ENCODE measurements around the gene GRIA3. TPM values are rescaled to one million over a fixed set of nuclear protein-coding genes. Genes with fewer than 3 reads are reported as not detected.

GRIA3 gene
- 1 to 10 TPM; 1.9 to 4.4 (median 2.9) TPM for polyA plus RNA-seq (ENCODE audit: insufficient read length in 3 of 3)

DNA sequence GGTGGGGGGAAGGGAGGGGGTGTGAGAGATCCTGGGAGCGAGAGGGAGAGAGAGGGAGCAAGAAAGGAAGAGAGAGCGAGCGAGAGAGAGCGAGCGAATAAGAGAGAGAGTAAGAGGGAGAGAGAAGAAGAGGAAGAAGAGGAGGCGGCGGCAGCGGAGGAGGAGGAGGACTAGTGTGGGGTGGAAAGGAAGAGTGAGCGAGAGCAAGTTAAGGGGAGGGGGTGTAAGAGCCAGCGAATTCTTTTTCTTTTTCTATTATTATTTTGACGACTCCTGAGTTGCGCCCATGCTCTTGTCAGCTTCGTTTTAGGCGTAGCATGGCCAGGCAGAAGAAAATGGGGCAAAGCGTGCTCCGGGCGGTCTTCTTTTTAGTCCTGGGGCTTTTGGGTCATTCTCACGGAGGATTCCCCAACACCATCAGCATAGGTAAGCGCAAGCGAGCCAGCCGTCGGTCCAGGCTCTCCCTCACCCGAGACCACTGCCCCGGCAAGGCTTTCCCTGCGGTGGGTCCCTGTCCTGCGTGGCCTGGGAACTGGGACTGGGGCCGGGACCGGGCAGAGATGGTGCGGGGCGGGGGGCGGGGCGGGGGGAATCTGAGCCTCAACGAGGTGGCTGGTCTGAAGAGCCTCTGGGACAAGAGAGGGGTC, at the start of gene GRIA3:
Gene GRIA3, plus strand, starts transcription at position 60 of the 647 bp plus-strand sequence. Its CDS starts 258 bp downstream, at position 318.
- DNase-seq (ENCODE audit: low read depth in 3 of 3, low spot score in 2 of 3): no peak

DNA sequence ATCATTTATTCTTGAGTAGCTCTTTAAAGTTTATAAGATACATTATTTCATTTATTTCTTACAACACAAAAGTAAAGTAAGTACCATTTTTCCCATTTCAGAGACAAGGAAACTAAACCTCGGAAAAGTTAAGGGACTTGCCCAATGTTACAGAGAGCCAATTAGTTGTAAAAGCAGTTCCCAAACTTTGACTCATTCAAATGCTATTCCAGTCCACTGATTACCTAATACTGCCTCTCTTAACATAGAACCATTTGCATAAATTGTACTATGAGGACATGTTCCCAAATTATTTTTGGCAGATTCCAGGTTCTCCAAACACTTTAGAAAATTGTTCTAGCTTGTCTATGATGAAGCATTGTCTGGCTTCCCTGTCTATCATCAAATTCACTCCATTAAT, 45.6 kb upstream of the GRIA3 start:
- DNase-seq (ENCODE audit: low read depth in 3 of 3, low spot score in 2 of 3): no peak

DNA sequence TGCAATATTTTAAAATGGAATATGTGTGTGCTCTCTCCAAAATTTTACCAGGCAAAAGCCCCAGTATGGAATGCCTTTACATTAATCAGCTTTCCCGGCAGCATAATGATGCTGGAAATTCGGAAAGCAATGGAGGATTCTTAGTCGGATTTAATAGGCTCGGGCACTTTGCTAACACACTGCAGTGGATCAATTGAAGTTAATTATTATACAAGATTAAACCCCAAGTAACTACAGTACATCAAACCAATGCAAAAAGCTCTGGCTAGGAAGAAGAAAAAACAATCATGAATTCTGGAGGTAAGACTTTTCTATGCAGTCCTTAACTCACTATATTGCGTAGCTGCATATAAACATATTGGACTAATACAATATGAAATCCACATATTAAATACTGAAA, 43.6 kb upstream of the GRIA3 start:
- no peak for DNase-seq (ENCODE audit: low read depth in 3 of 3, low spot score in 2 of 3)

DNA sequence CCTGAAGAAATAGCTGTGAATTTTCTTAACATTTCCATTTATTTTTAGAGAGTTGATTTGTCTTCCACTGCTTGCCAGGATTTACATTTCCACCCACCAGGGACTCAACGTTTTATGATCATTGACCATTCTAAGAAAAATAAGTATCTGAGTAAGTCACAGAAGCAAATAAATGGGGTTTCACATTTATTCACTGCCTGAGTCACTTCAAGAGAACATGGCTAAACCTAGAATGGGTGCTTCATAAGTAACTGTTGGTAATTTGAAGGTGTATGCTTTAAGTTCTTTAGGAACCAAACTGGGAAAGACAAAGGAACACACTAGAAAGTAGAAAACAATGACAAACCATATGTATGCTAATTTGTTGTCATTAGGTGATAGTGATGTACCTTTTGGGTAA, 43.2 kb upstream of the GRIA3 start:
- no peak for DNase-seq (ENCODE audit: low read depth in 3 of 3, low spot score in 2 of 3)

DNA sequence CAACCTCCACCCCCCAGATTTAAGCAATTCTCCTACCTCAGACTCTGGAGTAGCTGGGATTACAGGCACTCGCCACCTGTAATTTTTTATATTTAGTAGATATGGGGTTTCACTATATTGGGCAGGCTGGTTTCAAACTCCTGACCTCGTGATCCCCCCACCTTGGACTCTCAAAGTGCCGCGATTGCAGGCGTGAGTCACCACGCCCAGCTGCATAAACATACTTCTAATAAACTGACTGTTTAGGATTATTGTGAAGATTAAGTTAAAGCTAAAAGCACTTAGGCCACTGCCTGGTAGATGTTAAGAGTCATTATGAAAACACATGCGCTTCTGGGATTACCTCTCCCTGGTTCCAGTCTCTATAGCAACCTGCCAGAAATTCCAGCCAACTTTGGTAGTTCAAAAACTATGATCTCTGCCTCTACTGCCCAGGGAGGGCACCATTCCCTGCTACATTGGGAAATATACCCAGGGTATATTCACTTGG, 30.2 kb upstream of the GRIA3 start:
- DNase-seq (ENCODE audit: low read depth in 3 of 3, low spot score in 2 of 3): no peak

DNA sequence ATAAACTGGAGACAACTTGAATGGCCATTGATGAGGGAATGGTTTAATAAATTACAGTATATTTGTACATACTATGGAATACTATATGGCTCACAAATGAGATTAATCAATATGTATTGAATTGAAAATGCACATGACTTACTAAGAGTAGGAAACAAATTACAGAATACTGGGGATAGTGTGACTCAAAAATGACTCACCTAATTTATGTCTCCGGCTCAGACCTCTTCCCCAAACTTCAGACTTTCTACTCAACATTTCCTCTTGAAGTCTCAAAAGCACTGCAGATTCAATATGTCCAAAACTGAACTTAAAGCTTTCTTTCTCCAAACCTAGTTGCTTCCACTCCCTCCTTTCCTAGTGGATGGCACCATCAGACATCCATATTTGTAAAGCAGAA, 28.8 kb upstream of the GRIA3 start:
- DNase-seq (ENCODE audit: low read depth in 3 of 3, low spot score in 2 of 3): no peak

DNA sequence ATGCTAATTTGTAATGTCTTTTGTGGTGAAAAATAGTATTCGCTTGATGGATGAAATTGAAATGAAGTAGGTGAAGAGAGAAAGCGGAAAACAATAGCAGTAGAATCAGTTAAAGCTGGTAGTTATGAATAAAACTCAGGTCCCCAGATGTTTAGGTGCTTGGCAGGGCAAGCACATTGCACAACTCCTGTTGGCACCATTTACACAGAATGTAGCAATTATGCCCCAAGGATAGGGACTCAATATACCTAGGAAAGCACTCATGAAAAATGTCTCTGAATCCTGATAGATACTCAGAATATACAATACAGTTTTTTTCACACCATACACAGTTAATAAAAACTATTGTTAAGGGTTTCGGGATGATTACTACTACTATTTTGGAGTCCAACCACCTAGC, 26.5 kb upstream of the GRIA3 start:
- DNase-seq (ENCODE audit: low read depth in 3 of 3, low spot score in 2 of 3): no peak

DNA sequence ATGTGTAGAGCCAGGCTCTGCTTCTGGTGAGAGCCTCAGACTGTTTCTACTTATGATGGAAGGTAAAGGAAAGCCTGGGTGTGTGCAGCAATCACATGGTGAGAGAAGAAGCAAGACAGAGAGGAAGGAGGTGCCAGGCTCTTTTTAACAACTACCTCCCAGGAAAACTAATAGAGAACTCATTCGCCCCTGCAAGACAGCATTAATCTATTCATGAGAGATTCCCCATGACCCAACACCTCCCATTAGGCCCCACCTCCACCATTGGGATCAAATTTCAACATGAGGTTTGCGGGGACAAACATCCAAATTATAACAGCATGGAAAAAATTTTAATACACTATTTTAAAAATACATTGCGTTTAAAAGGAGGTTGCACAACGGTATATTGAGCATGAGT, 24.7 kb upstream of the GRIA3 start:
- no peak for DNase-seq (ENCODE audit: low read depth in 3 of 3, low spot score in 2 of 3)

DNA sequence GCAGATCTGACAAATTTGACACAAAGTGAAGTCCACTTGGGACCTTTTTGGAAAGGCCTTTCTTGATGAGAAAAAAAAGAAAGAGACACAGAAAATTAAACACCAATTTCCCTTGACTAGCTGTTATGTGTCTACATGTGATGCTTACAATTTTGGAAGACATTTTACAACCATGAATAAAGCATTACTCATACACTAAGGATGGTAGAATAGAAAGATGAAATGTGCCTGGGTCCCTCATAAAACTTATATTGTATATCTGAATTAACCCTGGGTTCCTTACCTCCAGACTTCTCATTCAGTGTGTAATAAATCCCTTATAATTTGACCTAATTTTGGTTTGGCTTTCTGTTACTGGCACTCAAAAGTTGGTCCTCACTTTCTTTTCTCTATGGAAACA, 16.5 kb upstream of the GRIA3 start:
- DNase-seq (ENCODE audit: low read depth in 3 of 3, low spot score in 2 of 3): no peak

DNA sequence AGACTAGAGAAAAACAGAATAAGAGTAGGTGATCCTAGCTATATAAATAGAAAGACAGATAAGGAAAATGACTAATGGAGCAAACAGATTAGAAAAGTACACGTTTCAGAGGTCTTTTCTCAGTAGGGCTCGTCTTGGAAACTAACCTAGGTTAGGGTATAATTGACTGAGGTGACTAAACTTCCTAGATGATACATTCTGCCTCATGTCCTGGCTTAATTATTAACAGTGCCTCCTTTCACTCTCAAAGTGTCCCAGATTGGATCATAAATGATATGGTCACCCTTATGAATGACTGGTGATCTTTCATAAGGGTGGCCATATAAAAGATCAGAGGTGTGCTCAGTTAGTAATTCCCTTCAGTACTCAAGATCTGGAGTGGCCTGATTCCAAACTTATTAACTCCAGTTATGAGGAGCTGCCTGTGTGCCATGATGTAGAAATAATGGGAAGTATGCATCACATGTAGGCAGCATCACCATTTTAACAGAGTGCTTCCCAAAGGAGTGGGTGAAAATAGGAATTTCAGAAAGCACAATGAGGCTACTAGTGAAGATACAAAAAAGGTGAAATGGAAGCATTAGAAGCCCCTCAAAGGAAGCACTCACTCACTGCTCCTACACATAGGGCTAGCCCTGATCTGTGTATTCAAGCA, 14.7 kb upstream of the GRIA3 start:
- no peak for DNase-seq (ENCODE audit: low read depth in 3 of 3, low spot score in 2 of 3)

DNA sequence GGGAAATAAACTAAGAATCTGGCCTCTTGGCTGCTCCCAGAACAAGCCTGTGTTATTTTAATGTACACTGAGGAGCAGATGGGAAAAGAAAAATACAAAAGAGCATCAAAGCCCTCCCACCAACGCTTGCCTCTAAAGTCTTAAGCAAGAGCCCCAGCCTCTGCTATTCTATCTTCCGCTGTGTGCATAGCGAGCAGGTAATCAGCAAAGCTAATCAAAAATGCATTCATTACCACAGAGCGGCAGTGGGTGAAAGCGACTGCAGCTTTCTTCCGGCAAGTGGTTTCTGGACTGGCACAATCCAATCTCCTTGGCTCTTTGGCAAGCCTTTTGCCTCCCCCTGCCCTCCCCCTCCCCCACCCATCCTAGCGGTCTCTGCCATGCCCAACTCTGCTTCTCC, 13.5 kb upstream of the GRIA3 start:
- no peak for DNase-seq (ENCODE audit: low read depth in 3 of 3, low spot score in 2 of 3)

DNA sequence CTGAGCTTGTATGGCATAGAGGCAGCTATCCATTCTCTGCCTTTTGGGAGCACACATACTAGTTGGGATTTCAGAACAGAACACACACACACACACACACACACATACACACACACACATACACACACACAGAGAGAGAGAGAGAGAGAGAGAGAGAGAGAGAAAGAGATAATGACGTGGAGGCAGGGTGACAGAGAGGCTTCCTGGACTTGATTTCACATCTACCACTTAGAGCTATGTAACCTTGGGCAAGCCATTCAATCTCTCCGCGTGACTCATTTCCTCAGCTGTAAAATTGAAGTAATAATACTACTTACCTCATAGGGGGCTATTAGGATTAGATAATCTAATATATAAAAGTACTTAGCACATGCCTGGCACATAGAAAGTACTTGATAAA, 12.3 kb upstream of the GRIA3 start:
- DNase-seq (ENCODE audit: low read depth in 3 of 3, low spot score in 2 of 3): no peak

DNA sequence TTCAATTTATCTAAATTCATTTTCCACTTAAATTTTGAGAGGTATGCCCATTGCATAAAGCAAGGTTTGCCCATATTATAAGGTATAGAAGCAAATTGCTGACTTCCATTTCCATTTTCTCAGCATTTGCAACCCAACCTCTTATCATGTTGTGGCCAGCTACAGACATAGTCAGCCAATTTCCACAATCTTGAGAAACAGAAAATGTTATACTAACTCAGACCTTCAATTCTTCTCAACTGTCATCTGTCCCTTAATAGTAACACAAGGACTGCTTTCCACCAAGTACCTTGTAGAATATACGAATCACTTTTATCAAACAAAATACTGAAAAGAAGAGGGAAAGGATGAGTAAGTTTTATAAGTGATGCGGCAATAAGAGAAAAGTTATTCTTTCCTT, 11.2 kb upstream of the GRIA3 start:
- no peak for DNase-seq (ENCODE audit: low read depth in 3 of 3, low spot score in 2 of 3)

DNA sequence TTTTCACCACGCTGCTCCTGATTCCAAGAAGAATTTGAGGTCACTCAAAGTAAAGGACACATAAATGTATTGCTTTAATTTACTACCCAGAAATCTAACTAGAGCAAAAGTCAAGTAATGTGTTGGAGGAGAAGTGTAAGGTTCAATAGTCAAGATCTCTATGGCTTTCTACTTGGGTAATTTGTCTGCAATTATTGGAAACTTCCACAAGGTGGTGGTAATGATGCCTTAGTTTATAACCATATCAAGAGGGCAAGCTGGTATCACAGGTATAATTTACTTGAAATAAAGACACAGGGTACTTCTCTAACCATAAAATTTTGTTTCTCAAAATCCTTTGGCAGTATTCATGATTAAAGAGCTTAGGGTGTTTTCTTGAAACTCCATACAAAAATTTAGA, 10.2 kb upstream of the GRIA3 start:
- no peak for DNase-seq (ENCODE audit: low read depth in 3 of 3, low spot score in 2 of 3)

DNA sequence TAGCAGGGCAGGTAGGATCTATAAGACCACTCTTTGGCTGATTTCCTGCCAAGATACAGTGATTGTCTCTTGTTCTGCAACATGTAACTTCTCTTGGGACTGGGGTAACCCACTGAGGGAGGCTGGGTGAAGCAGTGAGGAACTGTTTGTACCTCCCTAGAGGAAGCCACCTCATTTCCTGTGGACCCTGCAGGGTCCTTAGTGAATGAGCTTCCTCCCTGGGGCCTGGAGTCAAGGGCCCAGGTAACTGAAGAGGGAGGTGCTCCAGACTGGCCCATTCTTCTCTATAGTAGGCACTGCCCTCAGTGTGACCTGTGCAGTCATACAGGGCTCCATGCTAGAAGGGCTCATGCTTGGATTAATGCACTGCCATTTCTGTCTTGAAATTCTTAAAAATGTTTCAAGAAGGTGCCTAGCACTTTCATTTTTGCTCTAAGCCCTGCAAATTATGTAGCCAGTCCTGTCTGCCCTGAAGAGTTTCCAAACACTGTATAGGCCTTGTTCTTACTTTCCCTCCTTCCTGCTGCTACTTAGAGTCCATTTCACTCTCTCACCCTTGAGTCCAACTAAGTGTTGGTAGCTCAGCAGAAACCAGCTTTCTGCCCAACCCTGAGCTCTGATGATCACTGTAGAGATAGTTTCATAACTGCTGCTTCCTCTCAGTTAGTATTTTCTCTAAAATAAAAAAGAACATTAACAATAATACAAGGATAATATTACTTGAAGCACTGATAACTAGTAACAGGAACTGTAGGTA, 8.5 kb upstream of the GRIA3 start:
- no peak for DNase-seq (ENCODE audit: low read depth in 3 of 3, low spot score in 2 of 3)

DNA sequence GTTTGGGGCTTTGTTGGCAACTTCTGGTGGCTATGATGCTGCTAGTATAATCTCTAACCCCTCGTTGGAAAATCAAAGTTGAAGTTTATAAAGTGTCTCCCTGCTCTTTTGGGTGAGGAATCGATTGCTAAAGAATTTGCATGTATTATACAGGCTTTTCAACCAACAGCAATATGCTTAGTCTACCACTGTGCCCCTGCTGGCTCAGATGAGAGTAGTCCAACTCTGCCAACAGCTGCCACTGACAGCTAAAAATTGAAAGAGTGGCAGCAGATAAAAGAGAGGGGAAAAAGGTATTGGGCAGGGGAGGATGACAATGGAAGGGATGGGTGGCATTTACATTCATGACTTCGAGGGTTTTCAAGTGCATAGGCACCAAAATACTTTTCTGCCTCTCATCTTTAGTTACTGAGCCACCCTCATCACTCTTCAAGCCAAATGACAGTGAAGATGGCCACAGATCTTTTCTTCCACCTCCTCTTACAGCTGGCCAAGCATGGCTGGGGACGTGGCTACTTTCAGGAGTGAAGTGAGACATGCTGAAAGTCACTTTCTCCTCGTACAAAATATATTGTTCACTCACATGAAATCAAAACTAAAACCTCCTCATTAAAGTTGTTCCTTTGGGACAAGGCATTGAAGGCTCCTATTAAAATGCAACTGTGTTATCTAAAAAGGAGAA, 2.7 kb upstream of the GRIA3 start:
- DNase-seq (ENCODE audit: low read depth in 3 of 3, low spot score in 2 of 3): no peak

DNA sequence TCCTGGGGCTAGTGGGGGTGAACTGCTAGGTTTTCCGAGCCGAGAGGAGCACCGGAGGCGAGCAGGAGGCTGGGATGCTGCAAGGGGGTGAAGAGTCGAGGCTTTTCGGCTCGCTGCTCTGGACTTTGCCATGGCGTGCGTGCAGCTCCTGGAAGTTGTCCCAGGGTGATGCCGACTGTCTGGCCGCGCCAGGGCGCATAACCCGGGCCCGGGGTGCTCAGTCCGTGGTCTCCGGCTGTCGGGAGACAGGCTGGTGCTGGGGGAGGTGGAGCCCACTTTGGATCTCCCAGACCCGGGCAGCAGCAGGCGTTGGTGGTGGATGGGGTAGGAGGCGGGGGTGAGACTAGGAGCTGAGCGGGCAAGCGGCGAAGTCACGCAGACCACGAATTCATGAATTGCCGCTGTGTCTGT, 793 bp downstream of the GRIA3 start:
- DNase-seq (ENCODE audit: low read depth in 3 of 3, low spot score in 2 of 3): no peak

DNA sequence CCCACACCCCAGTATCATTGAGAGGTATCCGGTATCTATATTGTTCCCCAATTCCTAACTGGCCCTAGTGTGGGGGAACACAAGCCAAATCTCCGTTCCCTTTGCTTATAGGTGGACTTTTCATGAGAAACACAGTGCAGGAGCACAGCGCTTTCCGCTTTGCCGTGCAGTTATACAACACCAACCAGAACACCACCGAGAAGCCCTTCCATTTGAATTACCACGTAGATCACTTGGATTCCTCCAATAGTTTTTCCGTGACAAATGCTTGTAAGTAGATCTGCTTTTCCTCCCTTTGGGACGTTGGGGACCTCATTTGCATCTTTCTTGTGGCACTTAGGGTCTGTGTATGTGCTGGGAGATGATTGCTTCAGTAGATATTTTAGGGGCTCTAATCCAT, 1.6 kb downstream of the GRIA3 start:
- DNase-seq (ENCODE audit: low read depth in 3 of 3, low spot score in 2 of 3): no peak

DNA sequence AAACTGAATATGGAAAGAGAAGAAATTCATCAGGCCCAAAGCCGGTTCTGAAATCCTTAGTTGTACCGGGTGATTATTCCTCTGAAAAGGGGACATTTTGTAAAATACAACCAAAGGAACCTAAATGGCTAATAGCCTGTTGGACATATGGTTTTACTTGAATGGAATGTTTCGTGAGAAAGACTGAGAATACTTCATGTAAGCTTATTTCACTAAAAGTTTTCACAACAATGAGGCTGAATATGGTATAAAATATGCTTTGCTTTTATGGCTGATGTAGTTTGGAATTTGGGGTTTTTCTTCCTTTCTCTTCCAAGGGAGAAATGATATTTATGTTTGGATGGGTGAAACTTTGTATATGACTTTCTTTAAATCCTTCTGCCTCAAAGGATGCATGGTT, 2.7 kb downstream of the GRIA3 start:
- DNase-seq (ENCODE audit: low read depth in 3 of 3, low spot score in 2 of 3): no peak

DNA sequence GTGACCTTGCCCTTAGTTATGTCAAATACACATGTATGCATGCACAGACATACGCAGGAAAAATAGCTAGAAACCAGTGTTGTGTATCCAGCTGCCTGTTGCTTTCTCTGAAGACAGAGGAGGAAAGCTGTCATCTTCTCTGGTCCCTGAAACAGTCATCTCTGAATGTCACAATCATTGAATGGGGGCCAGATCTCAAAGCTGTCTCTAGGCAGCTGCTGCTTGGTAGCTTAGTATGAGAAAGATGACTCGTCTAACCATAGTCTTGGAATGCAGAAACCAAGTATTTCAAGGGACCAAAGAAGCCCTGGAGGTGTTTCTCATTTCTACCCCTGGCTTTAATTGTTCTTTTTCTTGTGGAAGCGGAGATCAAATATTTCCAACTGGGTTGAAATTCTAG, 4.0 kb downstream of the GRIA3 start:
- no peak for DNase-seq (ENCODE audit: low read depth in 3 of 3, low spot score in 2 of 3)

DNA sequence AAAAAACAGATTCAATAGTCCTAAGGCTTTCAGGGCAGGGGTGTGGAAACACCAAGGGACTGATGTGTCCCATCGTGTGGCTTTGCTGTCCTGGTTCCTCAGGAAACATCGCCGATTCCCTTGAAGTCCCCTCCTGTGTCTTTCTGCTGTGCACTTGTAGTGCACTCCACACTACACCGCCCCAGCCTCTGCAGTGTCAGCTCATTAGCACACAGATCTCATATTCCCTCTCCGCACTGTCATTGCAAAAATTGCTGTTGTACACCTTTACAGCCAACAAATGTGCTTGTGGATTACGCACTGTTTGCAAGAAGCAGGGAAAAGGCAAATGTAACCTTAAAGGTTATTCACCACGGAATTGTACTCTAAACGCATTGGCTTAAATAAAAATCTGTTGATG, 5.3 kb downstream of the GRIA3 start:
- DNase-seq (ENCODE audit: low read depth in 3 of 3, low spot score in 2 of 3): no peak

Data from right renal cortex interstitium (tissue), 3 donors.